Central memory CD8-positive, alpha-beta T cell (primary cell): ENCODE measurements around the gene MAP2.

Source experiments
- ATAC-seq: fragments of 150-1000 bp; cut with Tn5 transposase; replicated peaks from 2 replicates; pipeline ENCODE4 v1.10.0; 2022; ENCODE audit warnings: mild to moderate bottlenecking, moderate FRiP score, moderate number of reproducible peaks; ENCODE audit not compliant: poor library complexity, severe bottlenecking; ENCODE audit errors: extremely low read depth
- DNase-seq, 2 donors: peaks; one replicate each; pipeline ENCODE4 v3.0.0; 2021; ENCODE audit warnings: low spot score in 2 of 2
- H3K27ac Mint-ChIP-seq: one replicate; pipeline ENCODE4 v1.8.0; 2022; ENCODE audit warnings: low read depth, mild to moderate bottlenecking, moderate library complexity, mixed read lengths
- H3K27me3 Mint-ChIP-seq: one replicate; pipeline ENCODE4 v1.8.0; 2022; ENCODE audit warnings: mixed read lengths
- H3K36me3 Mint-ChIP-seq: one replicate; pipeline ENCODE4 v1.8.0; 2022; ENCODE audit warnings: mild to moderate bottlenecking, moderate library complexity, mixed read lengths; ENCODE audit not compliant: insufficient read depth
- H3K4me1 Mint-ChIP-seq: one replicate; pipeline ENCODE4 v1.8.0; 2022; ENCODE audit warnings: mixed read lengths
- H3K4me3 Mint-ChIP-seq: one replicate; pipeline ENCODE4 v1.8.0; 2022; ENCODE audit warnings: mild to moderate bottlenecking, moderate library complexity, mixed read lengths
- H3K9me3 Mint-ChIP-seq: one replicate; pipeline ENCODE4 v1.8.0; 2022; ENCODE audit warnings: mixed read lengths

Gene MAP2

DNA sequence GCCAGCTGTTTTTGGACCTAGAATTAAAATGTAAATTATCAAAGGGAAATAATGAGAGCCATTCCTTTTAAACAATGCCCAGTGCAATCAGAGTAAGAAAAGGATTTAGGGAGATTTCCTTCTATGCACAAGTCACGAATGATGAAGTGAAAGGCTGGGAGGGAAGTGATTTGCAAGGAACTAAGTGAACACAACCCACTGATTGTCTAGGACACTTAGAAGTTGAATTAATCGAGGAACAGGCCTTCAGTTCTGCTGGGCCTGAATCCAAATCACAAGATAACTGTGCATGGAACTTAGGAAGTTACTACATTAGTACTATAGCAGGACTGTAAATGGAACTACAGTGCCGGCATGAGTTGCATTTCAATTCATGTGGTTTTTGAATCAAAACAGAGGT, 17.7 kb downstream of the MAP2 start:
- no peak for DNase-seq
- ATAC-seq = no peak

DNA sequence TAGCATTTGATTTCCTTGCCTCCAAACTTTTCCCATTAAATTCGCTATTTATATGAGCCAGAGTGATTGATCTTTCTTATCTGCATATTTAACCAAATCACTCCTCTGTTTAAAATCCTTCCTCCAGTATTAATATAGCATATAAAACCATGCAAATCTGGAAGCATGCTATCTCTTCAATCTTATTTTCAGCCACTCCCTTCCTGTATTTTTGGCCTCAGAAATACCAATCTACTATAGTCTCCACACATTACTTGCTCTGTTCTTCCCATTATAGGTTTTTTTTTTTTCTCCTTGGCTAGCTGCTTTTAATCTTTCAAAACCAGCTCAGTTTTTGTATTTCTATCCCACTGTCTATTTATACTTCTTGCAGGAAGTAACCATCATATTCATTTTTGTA, 19.1 kb downstream of the MAP2 start:
- no peak for ATAC-seq
- DNase-seq = no peak
- H3K27me3 Mint-ChIP-seq = no peaks in the 10 kb centered on the region
- peaks cover 4% of the 10 kb centered on the region for H3K9me3 Mint-ChIP-seq
- no peaks in the 10 kb centered on the region for H3K4me1 Mint-ChIP-seq
- H3K27ac Mint-ChIP-seq = no peak overlapping the region
- H3K4me3 Mint-ChIP-seq = no peak overlapping the region
- H3K36me3 Mint-ChIP-seq = no peaks in the 10 kb centered on the region

More for the DNA sequence above, 17.7 kb downstream of the MAP2 start:
- no peak overlapping the region for H3K4me3 Mint-ChIP-seq
- H3K36me3 Mint-ChIP-seq = no peaks in the 10 kb centered on the region
- H3K9me3 Mint-ChIP-seq = peaks cover 4% of the 10 kb centered on the region
- H3K4me1 Mint-ChIP-seq = no peaks in the 10 kb centered on the region
- no peak overlapping the region for H3K27ac Mint-ChIP-seq
- H3K27me3 Mint-ChIP-seq = no peaks in the 10 kb centered on the region

DNA sequence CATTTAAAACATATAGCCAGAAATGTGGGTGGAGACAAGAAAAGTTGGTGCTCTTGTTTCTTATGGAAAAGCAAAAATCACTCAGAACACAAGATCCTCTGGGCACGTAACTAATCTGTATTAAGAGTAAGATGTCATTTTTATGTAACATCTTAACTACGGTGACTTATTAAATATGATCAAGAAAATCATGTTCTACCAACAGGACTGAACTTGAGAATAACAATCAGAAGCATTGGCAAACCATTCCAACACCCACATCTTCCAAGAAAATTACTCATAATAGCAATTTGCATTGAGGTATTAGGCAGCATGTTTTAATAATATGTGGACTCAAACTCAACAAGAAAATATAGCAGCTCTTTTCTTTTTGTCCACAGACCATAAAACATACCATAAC, 21.6 kb downstream of the MAP2 start:
- DNase-seq (no peak), ATAC-seq (no peak)
- H3K9me3 Mint-ChIP-seq = peaks cover 4% of the 10 kb centered on the region
- H3K27ac Mint-ChIP-seq = no peak overlapping the region
- no peak overlapping the region for H3K4me3 Mint-ChIP-seq
- H3K4me1 Mint-ChIP-seq = no peaks in the 10 kb centered on the region
- H3K36me3 Mint-ChIP-seq = no peaks in the 10 kb centered on the region
- H3K27me3 Mint-ChIP-seq = no peaks in the 10 kb centered on the region

DNA sequence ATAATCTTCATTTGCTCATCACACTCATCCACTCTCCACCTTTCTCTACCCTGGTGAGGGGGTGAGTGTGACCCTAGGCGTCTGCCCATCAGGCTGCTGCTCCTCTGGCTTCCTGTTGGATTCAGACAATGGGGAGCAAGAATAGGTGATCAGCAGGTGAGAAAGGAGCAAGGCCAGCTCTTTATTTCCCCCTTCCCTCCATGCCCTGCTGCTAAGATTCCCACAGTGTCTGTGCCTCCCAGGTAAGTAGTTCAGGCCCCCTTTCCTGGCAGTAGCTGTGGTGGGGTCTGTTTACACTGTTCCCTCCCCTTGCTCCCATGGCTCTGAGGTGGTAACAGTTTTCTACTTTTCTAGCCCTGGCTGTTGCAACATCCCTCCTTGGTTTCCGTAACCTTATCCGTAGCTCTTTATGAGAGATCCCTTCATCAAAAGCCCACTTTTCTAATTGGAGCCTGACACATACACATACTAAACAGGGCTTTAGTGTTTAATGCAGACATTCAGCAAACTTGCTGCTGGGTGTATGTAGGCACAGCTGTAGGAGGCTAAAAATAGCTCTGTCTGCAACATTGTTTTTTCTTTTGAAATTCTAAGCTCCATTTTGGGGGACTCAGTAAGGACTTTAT, 27.5 kb downstream of the MAP2 start:
- H3K4me1 Mint-ChIP-seq = no peaks in the 10 kb centered on the region
- H3K36me3 Mint-ChIP-seq = no peaks in the 10 kb centered on the region
- no peak for DNase-seq
- H3K27ac Mint-ChIP-seq = no peak overlapping the region
- no peaks in the 10 kb centered on the region for H3K9me3 Mint-ChIP-seq
- no peaks in the 10 kb centered on the region for H3K27me3 Mint-ChIP-seq
- H3K4me3 Mint-ChIP-seq = no peak overlapping the region
- no peak for ATAC-seq

DNA sequence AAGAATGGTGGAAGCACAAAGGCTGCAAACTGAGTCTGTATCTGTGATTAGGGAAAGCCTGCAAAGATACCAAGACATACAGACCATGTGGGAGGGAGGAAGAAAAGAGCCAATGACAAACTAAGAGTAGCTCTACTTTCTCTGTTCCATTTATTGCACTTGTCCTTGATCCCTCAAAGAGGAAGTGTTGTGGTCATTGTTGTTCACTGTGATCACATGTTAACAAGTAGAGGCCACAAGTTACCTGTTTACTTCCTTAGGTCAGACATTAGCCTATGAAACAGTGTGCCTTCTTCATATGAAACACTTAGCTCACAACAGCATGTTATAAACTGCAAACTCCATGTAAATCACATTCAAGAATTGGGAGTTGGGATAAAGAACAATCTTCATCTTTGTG, 32.6 kb downstream of the MAP2 start:
- peaks cover 5% of the 10 kb centered on the region for H3K9me3 Mint-ChIP-seq
- H3K27ac Mint-ChIP-seq = no peak overlapping the region
- no peaks in the 10 kb centered on the region for H3K27me3 Mint-ChIP-seq
- ATAC-seq = no peak
- DNase-seq = no peak
- H3K36me3 Mint-ChIP-seq = no peaks in the 10 kb centered on the region
- no peak overlapping the region for H3K4me3 Mint-ChIP-seq
- no peaks in the 10 kb centered on the region for H3K4me1 Mint-ChIP-seq

DNA sequence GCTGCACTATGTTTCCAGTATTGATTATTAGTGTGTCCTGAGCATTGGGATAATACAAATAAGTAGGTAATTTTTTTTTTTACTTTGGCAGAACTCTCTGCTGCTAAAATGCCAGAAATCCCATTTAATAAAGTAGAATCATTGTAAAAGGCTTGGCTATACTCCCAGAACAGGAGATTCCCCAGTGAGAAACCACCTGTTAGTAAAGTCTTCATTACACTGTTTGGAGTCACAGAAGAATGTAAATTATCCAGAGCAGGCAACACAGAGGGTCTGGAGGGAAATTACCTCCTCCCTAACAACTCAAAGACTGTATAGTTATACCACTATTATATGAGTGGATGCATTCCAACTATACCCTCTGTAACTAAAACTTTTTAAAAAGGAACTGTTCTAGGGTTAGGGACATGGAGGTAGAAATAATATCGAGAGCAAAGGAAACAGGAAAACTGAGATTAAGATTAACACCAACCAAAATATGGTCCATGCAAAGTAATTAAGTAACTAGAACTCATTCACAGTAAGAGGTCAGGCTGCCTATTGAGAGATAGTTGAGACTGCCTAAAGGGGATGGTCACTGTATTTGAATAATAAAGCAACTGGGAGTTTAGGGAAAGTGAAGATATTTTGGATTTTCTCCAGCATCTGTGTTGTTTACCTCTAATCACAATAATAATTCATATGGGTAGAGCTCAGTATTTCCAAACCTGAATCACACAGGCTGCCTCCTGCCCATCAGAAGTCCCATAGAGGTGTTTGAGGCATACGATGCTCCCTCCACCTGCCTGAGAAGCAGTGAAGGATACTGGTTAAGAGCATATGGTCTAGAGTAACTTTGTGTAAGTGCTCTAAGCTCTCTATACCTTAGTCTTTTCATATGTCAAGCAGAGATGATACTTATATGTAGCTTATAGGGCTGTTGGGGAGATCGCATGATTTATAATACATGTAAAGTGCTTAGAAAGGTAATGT, 34.4 kb downstream of the MAP2 start:
- no peak for ATAC-seq
- no peak for DNase-seq
- H3K4me3 Mint-ChIP-seq = no peak overlapping the region
- no peaks in the 10 kb centered on the region for H3K4me1 Mint-ChIP-seq
- no peaks in the 10 kb centered on the region for H3K27me3 Mint-ChIP-seq
- peaks cover 13% of the 10 kb centered on the region for H3K9me3 Mint-ChIP-seq
- no peaks in the 10 kb centered on the region for H3K36me3 Mint-ChIP-seq
- no peak overlapping the region for H3K27ac Mint-ChIP-seq

DNA sequence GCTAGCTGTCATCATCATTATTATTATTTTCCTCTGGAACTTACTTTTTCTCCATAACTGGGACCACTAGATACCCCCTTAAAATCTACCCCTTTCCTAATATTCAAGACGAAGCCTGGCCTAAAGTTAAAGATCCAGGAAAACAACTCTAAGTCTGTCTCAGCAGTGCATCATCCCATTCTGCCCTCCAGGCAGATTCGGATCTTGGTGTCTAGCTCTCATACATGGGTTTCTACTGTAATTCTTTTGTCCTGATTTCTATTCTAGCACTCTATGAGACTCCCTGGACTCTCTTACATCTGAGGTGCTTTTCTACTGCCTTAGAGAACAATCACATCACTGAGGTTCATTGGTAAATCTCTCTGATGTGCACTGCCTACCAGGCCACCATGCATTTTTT, 35.5 kb downstream of the MAP2 start:
- peaks cover 13% of the 10 kb centered on the region for H3K9me3 Mint-ChIP-seq
- H3K36me3 Mint-ChIP-seq = no peaks in the 10 kb centered on the region
- no peaks in the 10 kb centered on the region for H3K27me3 Mint-ChIP-seq
- DNase-seq (no peak), ATAC-seq (no peak)
- H3K27ac Mint-ChIP-seq = no peak overlapping the region
- no peaks in the 10 kb centered on the region for H3K4me1 Mint-ChIP-seq
- H3K4me3 Mint-ChIP-seq = no peak overlapping the region

DNA sequence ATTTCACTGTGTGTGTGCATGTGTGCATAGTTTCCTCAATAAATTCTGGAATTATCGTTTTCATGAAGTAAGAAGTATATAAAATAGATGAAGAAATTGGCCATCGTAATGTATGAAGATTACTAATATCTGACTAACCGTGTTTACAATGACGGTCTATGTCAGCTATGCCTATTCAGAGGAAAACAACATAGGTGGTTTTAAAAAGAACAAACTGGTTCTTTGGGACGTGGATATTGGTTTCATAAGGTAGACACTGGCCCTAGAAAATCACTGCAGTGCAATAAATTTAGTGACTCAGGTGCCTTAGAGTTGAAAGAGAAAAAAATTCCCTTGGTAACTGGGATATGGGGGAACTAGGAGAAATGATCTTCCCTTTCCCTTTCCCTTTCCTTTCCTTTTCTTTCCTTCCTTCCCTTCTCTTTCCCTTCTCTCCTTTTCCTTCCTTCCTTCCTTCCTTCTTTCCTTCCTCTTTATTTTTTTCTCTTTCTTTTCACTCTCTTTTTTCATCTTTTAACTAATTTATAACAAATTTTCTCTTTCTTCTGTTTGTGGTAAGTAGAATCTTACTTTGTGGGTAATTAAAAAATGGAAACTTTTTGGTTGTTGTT, 36.4 kb downstream of the MAP2 start:
- Mint-ChIP-seq H3K4me1 (no peaks in the 10 kb centered on the region), H3K27me3 (no peaks in the 10 kb centered on the region), H3K4me3 (no peak overlapping the region), H3K27ac (no peak overlapping the region), H3K36me3 (no peaks in the 10 kb centered on the region), H3K9me3 (peaks cover 13% of the 10 kb centered on the region)
- DNase-seq (no peak), ATAC-seq (no peak)

DNA sequence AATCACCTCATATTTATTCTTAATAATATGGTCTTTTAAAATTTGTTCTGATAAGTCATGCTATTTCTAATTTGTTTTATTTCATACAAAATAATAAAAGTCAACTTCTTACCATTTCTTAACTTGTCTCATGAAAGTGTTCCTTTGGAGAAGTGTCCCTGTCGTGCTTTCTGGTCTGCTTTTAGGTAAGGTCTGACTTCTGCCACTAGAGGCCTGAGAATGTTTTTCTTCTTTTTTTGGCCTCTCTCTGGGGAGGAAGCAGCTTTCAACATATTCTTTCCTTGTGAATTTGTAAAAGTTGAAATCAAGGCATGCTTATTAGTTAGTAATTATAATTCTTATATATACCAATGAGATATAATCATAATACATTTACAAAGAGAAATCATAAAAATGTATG, 39.4 kb downstream of the MAP2 start:
- no peak overlapping the region for H3K27ac Mint-ChIP-seq
- H3K9me3 Mint-ChIP-seq = peaks cover 19% of the 10 kb centered on the region
- H3K36me3 Mint-ChIP-seq = no peaks in the 10 kb centered on the region
- no peaks in the 10 kb centered on the region for H3K27me3 Mint-ChIP-seq
- DNase-seq = no peak
- H3K4me1 Mint-ChIP-seq = no peaks in the 10 kb centered on the region
- ATAC-seq = no peak
- H3K4me3 Mint-ChIP-seq = no peak overlapping the region

DNA sequence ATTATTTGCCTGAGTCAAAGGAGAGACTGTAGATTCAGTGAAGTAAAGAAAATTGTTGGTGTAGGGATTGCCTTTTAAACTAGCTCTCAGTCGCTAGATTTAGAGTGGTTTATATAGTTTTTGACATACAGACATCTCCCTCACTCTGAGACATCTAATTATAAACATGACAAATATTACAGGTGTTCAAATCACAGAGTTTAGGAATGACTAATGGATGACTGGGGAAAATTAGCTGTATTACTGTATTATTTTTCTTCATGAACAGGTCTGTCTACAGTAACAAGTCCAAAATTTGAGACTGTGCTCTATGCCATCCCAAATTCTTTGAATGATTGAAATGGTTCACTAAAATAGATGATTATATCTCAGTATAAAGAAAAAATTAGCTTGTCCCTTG, 40.0 kb downstream of the MAP2 start:
- Mint-ChIP-seq H3K27ac (no peak overlapping the region), H3K9me3 (peaks cover 19% of the 10 kb centered on the region), H3K4me3 (no peak overlapping the region), H3K36me3 (no peaks in the 10 kb centered on the region), H3K27me3 (no peaks in the 10 kb centered on the region), H3K4me1 (no peaks in the 10 kb centered on the region)
- DNase-seq (no peak), ATAC-seq (no peak)

DNA sequence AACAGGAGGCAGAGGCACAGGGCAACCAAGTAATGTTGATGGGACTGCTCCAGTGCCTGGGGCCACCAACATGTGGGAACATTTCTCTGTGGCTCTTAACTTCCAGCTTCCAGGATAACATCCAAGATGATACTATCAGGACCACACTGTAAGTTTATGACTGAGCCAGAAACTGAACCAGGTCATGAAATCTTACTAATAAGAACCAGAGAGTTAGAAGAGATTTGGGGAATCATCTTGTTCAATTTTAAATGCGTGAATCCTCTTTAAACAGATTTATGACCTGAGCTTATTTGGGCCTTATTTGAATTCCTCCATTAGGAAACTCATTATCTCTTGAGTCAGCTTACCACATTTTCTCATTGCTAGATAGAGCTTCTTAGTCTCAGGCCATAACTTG, 45.0 kb downstream of the MAP2 start:
- Mint-ChIP-seq H3K4me3 (no peak overlapping the region), H3K27me3 (no peaks in the 10 kb centered on the region), H3K9me3 (peaks cover 6% of the 10 kb centered on the region), H3K27ac (no peak overlapping the region), H3K4me1 (no peaks in the 10 kb centered on the region), H3K36me3 (no peaks in the 10 kb centered on the region)
- no peak for ATAC-seq
- DNase-seq = no peak

DNA sequence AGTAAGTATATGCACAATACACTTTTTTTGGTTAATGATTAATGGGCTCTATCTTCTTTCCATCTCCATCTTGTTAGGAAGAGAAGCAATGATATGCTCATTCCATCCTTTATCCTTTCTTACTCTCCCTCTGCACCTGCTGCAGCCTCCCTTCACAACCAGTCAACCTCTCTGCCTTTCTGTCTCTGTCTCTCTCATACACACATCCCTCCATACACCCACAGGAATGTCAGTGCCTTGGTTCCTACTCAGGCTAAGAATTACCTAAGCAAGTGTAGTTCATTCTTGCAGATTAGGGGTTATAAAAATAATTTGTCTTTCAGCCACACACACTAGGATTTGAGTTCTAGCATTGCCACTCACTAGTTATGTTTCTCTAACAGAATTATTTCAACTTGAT, 45.6 kb downstream of the MAP2 start:
- H3K27ac Mint-ChIP-seq = no peak overlapping the region
- no peaks in the 10 kb centered on the region for H3K36me3 Mint-ChIP-seq
- no peaks in the 10 kb centered on the region for H3K4me1 Mint-ChIP-seq
- DNase-seq (no peak), ATAC-seq (no peak)
- no peak overlapping the region for H3K4me3 Mint-ChIP-seq
- H3K9me3 Mint-ChIP-seq = peaks cover 6% of the 10 kb centered on the region
- H3K27me3 Mint-ChIP-seq = no peaks in the 10 kb centered on the region

DNA sequence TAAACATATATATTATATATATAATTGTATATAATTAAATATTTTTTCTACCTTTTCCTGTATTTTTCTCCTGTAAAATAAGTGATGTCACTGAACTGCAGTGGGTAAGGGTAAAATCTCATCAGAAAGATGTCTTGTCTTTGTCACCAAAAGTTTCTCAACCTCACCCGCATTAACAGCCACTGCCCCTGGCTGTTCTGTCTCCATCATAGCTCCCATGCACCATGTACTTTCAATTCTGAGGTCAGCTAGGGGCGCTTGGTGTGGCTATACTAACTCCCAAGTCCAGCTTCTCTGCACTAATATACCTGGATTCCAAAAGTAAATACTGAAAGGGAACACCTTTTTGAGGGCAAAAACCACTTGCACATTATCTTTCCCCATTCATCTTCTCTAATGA, 46.6 kb downstream of the MAP2 start:
- Mint-ChIP-seq H3K4me1 (no peaks in the 10 kb centered on the region), H3K36me3 (no peaks in the 10 kb centered on the region), H3K9me3 (peaks cover 6% of the 10 kb centered on the region), H3K27ac (no peak overlapping the region), H3K27me3 (no peaks in the 10 kb centered on the region), H3K4me3 (no peak overlapping the region)
- no peak for DNase-seq
- ATAC-seq = no peak
